PC-3 (cell line): Measurements from ENCODE around the gene PLXNA4.

ENCODE experiments used
- CTCF ChIP-seq: fragments of 300-600 bp; sonication (generic); conservative IDR thresholded peaks from 2 replicates; pipeline ENCODE4 v1.5.1; 2017; ENCODE audit warnings: antibody characterized with exemption, low read depth, mild to moderate bottlenecking, low read length
- EZH2 ChIP-seq: fragments of 300-600 bp; sonication (generic); IDR thresholded peaks from one replicate; pipeline ENCODE4 v1.6.1; 2017; ENCODE audit warnings: antibody characterized with exemption, mild to moderate bottlenecking, low read length; ENCODE audit not compliant: unreplicated experiment

GRCh38 chr7:132263151-132263550 is 313.1 kb downstream of the PLXNA4 start:
- no peak for TF ChIP-seq EZH2
- TF ChIP-seq CTCF = no peak
